ENCODE measurements around the gene GNG10.
"Not testable (repeated sequence)": the region's sequence is repeated elsewhere in the genome, so short reads cannot be mapped to it uniquely, and the experiment has no call there.

Gene GNG10

GRCh38 chr9:111657051-111657450 lies 4.4 kb upstream of the GNG10 start:
- DNase-seq, result no peak

GRCh38 chr9:111658943-111659342 lies 2.5 kb upstream of the GNG10 start:
- no peak for DNase-seq

GRCh38 chr9:111659691-111660090 lies 1.7 kb upstream of the GNG10 start:
- DNase-seq, result no peak

GRCh38 chr9:111661802-111662521 lies 557 bp downstream of the GNG10 start:
- no peak for DNase-seq

- no peak for DNase-seq
Observed at GRCh38 chr9:111662576-111663300, 1.3 kb downstream of the GNG10 start.

- DNase-seq, result no peak
Observed at GRCh38 chr9:111663301-111663823, 2.0 kb downstream of the GNG10 start.

GRCh38 chr9:111668026-111668573 lies 6.7 kb downstream of the GNG10 start:
- DNase-seq, result no peak

GRCh38 chr9:111668601-111669000 lies 7.2 kb downstream of the GNG10 start:
- not testable (repeated sequence) for DNase-seq

GRCh38 chr9:111674319-111674718 lies 12.9 kb downstream of the GNG10 start:
- no peak for DNase-seq

- no peak for DNase-seq
Observed at GRCh38 chr9:111676116-111676515, 14.7 kb downstream of the GNG10 start.

GRCh38 chr9:111678293-111678692 lies 16.9 kb downstream of the GNG10 start:
- no peak for DNase-seq

GRCh38 chr9:111679199-111679598 lies 17.8 kb downstream of the GNG10 start:
- no peak for DNase-seq

GRCh38 chr9:111683392-111683791 lies 22.0 kb downstream of the GNG10 start:
- DNase-seq, result no peak

- no peak for DNase-seq
Observed at GRCh38 chr9:111691672-111692329, 30.4 kb downstream of the GNG10 start.

- no peak for DNase-seq
Observed at GRCh38 chr9:111696796-111697195, 35.4 kb downstream of the GNG10 start.

- DNase-seq, result no peak
Observed at GRCh38 chr9:111700776-111701175, 39.4 kb downstream of the GNG10 start.

GRCh38 chr9:111704503-111704902 lies 43.1 kb downstream of the GNG10 start:
- DNase-seq, result no peak

GRCh38 chr9:111711548-111711947 lies 50.1 kb downstream of the GNG10 start:
- DNase-seq, result no peak

GRCh38 chr9:111712369-111712768 lies 51.0 kb downstream of the GNG10 start:
- no peak for DNase-seq

GRCh38 chr9:111715471-111715870 lies 54.1 kb downstream of the GNG10 start:
- DNase-seq, result no peak

GRCh38 chr9:111719541-111719940 lies 58.1 kb downstream of the GNG10 start:
- no peak for DNase-seq
